Mucosa of stomach (tissue), 1 donor: Measurements from ENCODE around the gene NCAPG2.
"Not testable (repeated sequence)": the region's sequence is repeated elsewhere in the genome, so short reads cannot be mapped to it uniquely, and the experiment has no call there.

Experiments used
- H3K27me3 ChIP-seq: one replicate; pipeline ENCODE4 v1.7.0; 2013; ENCODE audit warnings: mild to moderate bottlenecking, low read length; ENCODE audit not compliant: control insufficient read depth, insufficient read depth
- H3K36me3 ChIP-seq: one replicate; pipeline ENCODE4 v1.7.0; 2013; ENCODE audit warnings: low read length; ENCODE audit not compliant: control insufficient read depth, insufficient read depth
- H3K4me1 ChIP-seq: one replicate; pipeline ENCODE4 v1.7.0; 2013; ENCODE audit warnings: mild to moderate bottlenecking, low read length; ENCODE audit not compliant: control insufficient read depth, insufficient read depth
- H3K4me3 ChIP-seq: one replicate; pipeline ENCODE4 v1.7.0; 2013; ENCODE audit warnings: low read length
- H3K9ac ChIP-seq: one replicate; pipeline ENCODE4 v1.7.0; 2013; ENCODE audit warnings: mild to moderate bottlenecking, low read length, moderate library complexity
- H3K9me3 ChIP-seq: one replicate; pipeline ENCODE4 v1.7.0; 2013; ENCODE audit warnings: mild to moderate bottlenecking, low read length, moderate library complexity; ENCODE audit not compliant: control insufficient read depth
- donor health status: Pancreatic carcinoma.

NCAPG2 gene

GRCh38 chr7:158633055-158633956 lies 71.3 kb downstream of the NCAPG2 start:
- Histone ChIP-seq H3K9me3 (no peaks in the 10 kb centered on the region), H3K36me3 (no peaks in the 10 kb centered on the region), H3K9ac (no peak overlapping the region), H3K4me1 (peaks cover 16% of the 10 kb centered on the region), H3K27me3 (no peaks in the 10 kb centered on the region), H3K4me3 (no peak overlapping the region)

- peaks cover 16% of the 10 kb centered on the region for H3K4me1 ChIP-seq
- no peaks in the 10 kb centered on the region for H3K9me3 ChIP-seq
- H3K27me3 ChIP-seq, result no peaks in the 10 kb centered on the region
- H3K4me3 ChIP-seq, result no peak overlapping the region
- H3K9ac ChIP-seq, result no peak overlapping the region
- H3K36me3 ChIP-seq, result no peaks in the 10 kb centered on the region
Observed at GRCh38 chr7:158631574-158632195, 72.9 kb downstream of the NCAPG2 start.

DNA sequence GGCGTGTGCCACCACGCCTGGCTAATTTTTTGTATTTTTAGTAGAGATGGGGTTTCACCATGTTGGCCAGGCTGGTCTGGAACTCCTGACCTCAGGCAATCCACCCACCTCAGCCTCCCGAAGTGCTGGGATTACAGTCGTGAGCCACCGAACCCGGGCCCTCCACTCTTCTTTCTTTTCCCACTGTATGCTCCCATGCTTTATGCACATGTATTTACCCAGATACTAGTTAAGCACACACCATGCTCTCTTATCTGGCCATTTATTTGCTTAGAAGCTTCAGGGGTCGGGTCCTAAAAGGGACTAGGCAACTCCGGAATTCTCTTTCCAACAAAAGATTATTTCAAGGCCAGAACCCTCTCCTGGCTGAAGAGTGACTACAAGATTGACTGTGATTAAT lies 78.3 kb downstream of the NCAPG2 start:
- not testable (repeated sequence) for H3K27me3 ChIP-seq, H3K36me3 ChIP-seq, H3K4me3 ChIP-seq, H3K9me3 ChIP-seq, H3K9ac ChIP-seq, H3K4me1 ChIP-seq

- Histone ChIP-seq H3K27me3 (no peaks in the 10 kb centered on the region), H3K9me3 (no peaks in the 10 kb centered on the region), H3K9ac (no peak overlapping the region), H3K4me3 (no peak overlapping the region), H3K4me1 (no peaks in the 10 kb centered on the region), H3K36me3 (no peaks in the 10 kb centered on the region)
Observed at GRCh38 chr7:158623241-158623640, 81.4 kb downstream of the NCAPG2 start.

GRCh38 chr7:158620839-158621441 lies 83.7 kb downstream of the NCAPG2 start:
- Histone ChIP-seq H3K4me1 (no peaks in the 10 kb centered on the region), H3K27me3 (no peaks in the 10 kb centered on the region), H3K36me3 (no peaks in the 10 kb centered on the region), H3K9me3 (no peaks in the 10 kb centered on the region), H3K9ac (no peak overlapping the region), H3K4me3 (no peak overlapping the region)

DNA sequence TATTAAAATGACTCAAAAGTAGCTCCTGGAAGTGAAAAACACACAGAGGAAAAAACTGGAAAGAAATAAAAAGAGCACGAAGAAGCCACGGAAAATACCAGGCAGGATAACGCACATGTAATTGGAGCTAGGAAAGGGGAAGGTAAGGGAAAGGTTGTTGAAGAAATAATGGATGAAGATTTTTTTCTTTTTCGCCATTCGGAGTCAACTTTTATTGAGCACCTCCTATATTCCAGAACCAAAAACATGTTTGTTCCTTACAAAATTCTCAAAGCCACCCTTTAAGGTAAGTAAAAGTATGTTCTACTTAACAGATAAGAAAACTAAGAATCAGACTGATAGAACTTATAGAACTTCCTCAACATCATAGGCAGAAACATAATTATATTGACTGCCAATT lies 84.2 kb downstream of the NCAPG2 start:
- Histone ChIP-seq H3K4me1 (no peaks in the 10 kb centered on the region), H3K4me3 (no peak overlapping the region), H3K36me3 (no peaks in the 10 kb centered on the region), H3K27me3 (no peaks in the 10 kb centered on the region), H3K9ac (no peak overlapping the region), H3K9me3 (no peaks in the 10 kb centered on the region)

DNA sequence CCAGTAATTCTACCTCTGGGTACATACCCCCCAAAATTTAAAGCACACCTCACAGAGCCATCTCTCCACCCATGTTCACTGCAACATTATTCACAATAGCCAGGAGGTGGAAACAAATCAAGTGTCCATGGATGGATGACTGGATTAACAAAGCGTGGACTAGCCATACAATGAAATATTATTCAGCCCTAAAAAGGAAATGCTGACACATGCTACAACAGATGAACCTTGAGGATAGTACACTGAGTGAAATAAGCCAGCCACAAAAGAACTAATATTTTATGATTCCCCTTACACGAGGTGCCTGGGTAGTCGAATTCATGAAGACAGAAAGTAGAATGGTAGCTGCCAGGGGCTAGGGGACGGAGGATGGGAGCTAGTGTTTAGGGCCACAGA lies 85.9 kb downstream of the NCAPG2 start:
- H3K9me3 ChIP-seq, result no peaks in the 10 kb centered on the region
- no peaks in the 10 kb centered on the region for H3K27me3 ChIP-seq
- H3K4me3 ChIP-seq, result no peak overlapping the region
- H3K9ac ChIP-seq, result no peak overlapping the region
- no peaks in the 10 kb centered on the region for H3K4me1 ChIP-seq
- no peaks in the 10 kb centered on the region for H3K36me3 ChIP-seq

DNA sequence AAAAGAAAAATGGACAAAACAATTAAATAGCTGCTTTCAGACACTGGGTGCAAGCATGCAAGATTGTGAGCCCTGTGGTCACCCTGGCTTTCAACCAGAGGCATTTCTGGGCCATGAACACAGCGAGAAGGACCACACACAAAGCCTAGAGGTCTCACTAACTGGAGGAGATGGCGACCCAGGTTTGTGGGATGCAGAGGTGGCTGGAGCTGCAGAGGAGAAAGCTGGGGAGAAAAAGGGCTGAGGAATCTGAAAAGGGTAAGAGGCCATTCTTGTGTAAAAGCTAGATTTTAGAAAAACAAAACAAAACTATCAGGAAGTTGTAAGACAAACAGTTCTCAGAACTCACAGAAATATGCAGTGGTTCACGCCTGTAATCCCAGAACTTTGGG lies 86.9 kb downstream of the NCAPG2 start:
- no peaks in the 10 kb centered on the region for H3K36me3 ChIP-seq

GRCh38 chr7:158616050-158616449 lies 88.6 kb downstream of the NCAPG2 start:
- no peak overlapping the region for H3K4me3 ChIP-seq
- H3K36me3 ChIP-seq, result no peaks in the 10 kb centered on the region
- H3K4me1 ChIP-seq, result no peaks in the 10 kb centered on the region
- H3K27me3 ChIP-seq, result no peaks in the 10 kb centered on the region
- H3K9me3 ChIP-seq, result no peaks in the 10 kb centered on the region
- H3K9ac ChIP-seq, result no peak overlapping the region

More for the DNA sequence above, 86.9 kb downstream of the NCAPG2 start:
- no peaks in the 10 kb centered on the region for H3K27me3 ChIP-seq
- H3K9ac ChIP-seq, result no peak overlapping the region
- H3K4me3 ChIP-seq, result no peak overlapping the region
- H3K4me1 ChIP-seq, result no peaks in the 10 kb centered on the region
- no peaks in the 10 kb centered on the region for H3K9me3 ChIP-seq

DNA sequence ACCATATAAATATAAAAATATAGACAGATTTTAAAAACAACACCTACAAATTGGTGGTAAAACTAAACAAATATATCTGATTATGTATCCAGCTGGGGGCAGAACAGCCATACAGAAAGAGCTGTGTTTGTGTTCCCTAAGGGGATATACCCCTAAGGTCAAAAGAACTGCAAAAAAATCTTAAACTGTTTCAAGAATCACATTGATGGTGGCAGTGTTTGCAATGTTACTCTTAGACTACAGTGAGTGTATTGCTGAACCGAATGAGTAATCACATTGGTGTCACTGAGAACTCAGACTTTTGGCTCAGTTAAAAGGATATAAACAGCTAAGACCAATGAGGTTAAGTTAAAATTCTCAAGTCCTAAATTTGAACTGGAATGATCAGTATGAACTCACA lies 89.9 kb downstream of the NCAPG2 start:
- Histone ChIP-seq H3K36me3 (no peaks in the 10 kb centered on the region), H3K9me3 (no peaks in the 10 kb centered on the region), H3K4me1 (no peaks in the 10 kb centered on the region), H3K4me3 (no peak overlapping the region), H3K27me3 (no peaks in the 10 kb centered on the region), H3K9ac (no peak overlapping the region)

GRCh38 chr7:158613481-158613880 lies 91.1 kb downstream of the NCAPG2 start:
- Histone ChIP-seq H3K4me3 (no peak overlapping the region), H3K36me3 (no peaks in the 10 kb centered on the region), H3K9ac (no peak overlapping the region), H3K9me3 (no peaks in the 10 kb centered on the region), H3K4me1 (no peaks in the 10 kb centered on the region), H3K27me3 (no peaks in the 10 kb centered on the region)

- no peaks in the 10 kb centered on the region for H3K27me3 ChIP-seq
- no peak overlapping the region for H3K9ac ChIP-seq
Observed at GRCh38 chr7:158612546-158612945, 92.1 kb downstream of the NCAPG2 start.

More at GRCh38 chr7:158612546-158612945, 92.1 kb downstream of the NCAPG2 start:
- H3K36me3 ChIP-seq, result no peaks in the 10 kb centered on the region
- no peak overlapping the region for H3K4me3 ChIP-seq
- no peaks in the 10 kb centered on the region for H3K4me1 ChIP-seq
- no peaks in the 10 kb centered on the region for H3K9me3 ChIP-seq
